Neural progenitor cell (in vitro differentiated cells): ENCODE results near the gene SPIN1. TPM values are rescaled to one million over a fixed set of nuclear protein-coding genes. Genes with fewer than 3 reads are reported as not detected.

Source experiments
- DNase-seq: peaks from one replicate; pipeline ENCODE4 v3.0.0-alpha.2; 2016; ENCODE audit warnings: low spot score
- H2AFZ ChIP-seq: fragments of 200-600 bp; sonication (generic); replicated peaks from 2 replicates; pipeline ENCODE4 v1.6.1; 2016; ENCODE audit warnings: antibody characterized with exemption
- H3F3A ChIP-seq: fragments of 200-600 bp; sonication (generic); 2 replicates; pipeline ENCODE4 v1.6.1; 2016; ENCODE audit warnings: antibody characterized with exemption, low read depth
- H3K27ac ChIP-seq: fragments of 200-600 bp; sonication (generic); 2 replicates; pipeline ENCODE4 v1.5.1; 2016; ENCODE audit warnings: mild to moderate bottlenecking
- H3K27me3 ChIP-seq: fragments of 200-600 bp; sonication (generic); 2 replicates; pipeline ENCODE4 v1.6.1; 2016; ENCODE audit warnings: mild to moderate bottlenecking, moderate library complexity
- H3K36me3 ChIP-seq: fragments of 200-600 bp; sonication (generic); 2 replicates; pipeline ENCODE4 v1.5.1; 2016
- H3K4me1 ChIP-seq: fragments of 200-600 bp; sonication (generic); 2 replicates; pipeline ENCODE4 v1.6.1; 2016; ENCODE audit warnings: mixed run types
- H3K4me2 ChIP-seq: fragments of 200-600 bp; sonication (generic); 2 replicates; pipeline ENCODE4 v1.6.1; 2016
- H3K4me3 ChIP-seq: fragments of 200-600 bp; sonication (generic); 2 replicates; pipeline ENCODE4 v1.5.1; 2016
- H3K79me2 ChIP-seq: fragments of 200-600 bp; sonication (generic); 2 replicates; pipeline ENCODE4 v1.6.1; 2016; ENCODE audit warnings: low read depth
- H3K9ac ChIP-seq: fragments of 200-600 bp; sonication (generic); 2 replicates; pipeline ENCODE4 v1.6.1; 2016
- H3K9me3 ChIP-seq: fragments of 200-600 bp; sonication (generic); 2 replicates; pipeline ENCODE4 v1.5.1; 2016; ENCODE audit warnings: low read depth
- H4K20me1 ChIP-seq: fragments of 200-600 bp; sonication (generic); 2 replicates; pipeline ENCODE4 v1.6.1; 2016; ENCODE audit warnings: low read depth
- H3K27ac Mint-ChIP-seq: 3 replicates; pipeline ENCODE4 v1.8.0; 2021; ENCODE audit warnings: mixed read lengths
- H3K27me3 Mint-ChIP-seq: 2 replicates; pipeline ENCODE4 v1.8.0; 2022; ENCODE audit warnings: low read depth, mild to moderate bottlenecking, inconsistent platforms, moderate library complexity, mixed read lengths; ENCODE audit not compliant: insufficient read depth
- H3K36me3 Mint-ChIP-seq: 3 replicates; pipeline ENCODE4 v1.8.0; 2021; ENCODE audit warnings: mixed read lengths
- H3K4me1 Mint-ChIP-seq: 3 replicates; pipeline ENCODE4 v1.8.0; 2021; ENCODE audit warnings: mixed read lengths
- H3K4me3 Mint-ChIP-seq: 3 replicates; pipeline ENCODE4 v1.8.0; 2021; ENCODE audit warnings: mild to moderate bottlenecking, moderate library complexity, mixed read lengths
- H3K9me3 Mint-ChIP-seq: 3 replicates; pipeline ENCODE4 v1.8.0; 2020; ENCODE audit warnings: mixed read lengths
- CTCF ChIP-seq: fragments of 200-600 bp; sonication (generic); IDR thresholded peaks from 2 replicates; pipeline ENCODE4 v1.5.1; 2017; ENCODE audit warnings: antibody characterized with exemption, mild to moderate bottlenecking
- EZH2 ChIP-seq: fragments of 200-600 bp; sonication (generic); IDR thresholded peaks from 2 replicates; pipeline ENCODE4 v1.6.1; 2017; ENCODE audit warnings: antibody characterized with exemption, mild to moderate bottlenecking, moderate library complexity
- EZH2phosphoT487 ChIP-seq: fragments of 200-600 bp; sonication (generic); IDR thresholded peaks from 2 replicates; pipeline ENCODE4 v1.6.1; 2017; ENCODE audit warnings: antibody characterized with exemption
- total RNA-seq: library from RNA; depleted of rRNA; stranded (reverse); fragments of >200 nt; gene quantifications from 2 replicates; pipeline ENCODE4 v1.2.3, GENCODE V29; 2015; ENCODE audit warnings: low replicate concordance

SPIN1 gene
- total RNA-seq, 1 donor from 2014 or later, result 101 TPM

- Histone ChIP-seq H2AFZ (no peak overlapping the region), H3K79me2 (peaks cover 80% of the 10 kb centered on the region), H4K20me1 (peaks cover 57% of the 10 kb centered on the region), H3K27me3 (peaks cover 7% of the 10 kb centered on the region), H3K4me2 (no peak overlapping the region), H3K27ac (no peak overlapping the region), H3K4me3 (no peak overlapping the region), H3K4me1 (peaks cover 11% of the 10 kb centered on the region), H3F3A (peaks cover 6% of the 10 kb centered on the region), H3K9me3 (no peaks in the 10 kb centered on the region), H3K9ac (no peak overlapping the region), H3K36me3 (no peaks in the 10 kb centered on the region)
- Mint-ChIP-seq H3K4me3 (no peak overlapping the region), H3K27me3 (peaks cover 9% of the 10 kb centered on the region), H3K36me3 (peaks cover 39% of the 10 kb centered on the region), H3K4me1 (peaks cover 23% of the 10 kb centered on the region), H3K27ac (no peak overlapping the region), H3K9me3 (peaks cover 16% of the 10 kb centered on the region)
- DNase-seq, result no peak
- TF ChIP-seq CTCF, result no peak
- no peak for TF ChIP-seq EZH2phosphoT487
- TF ChIP-seq EZH2, result no peak
These were observed 3.7 kb downstream of the SPIN1 start for GRCh38 chr9:88391921-88392320.

GRCh38 chr9:88392549-88392948 is 4.3 kb downstream of the SPIN1 start:
- Mint-ChIP-seq H3K36me3 (peaks cover 42% of the 10 kb centered on the region), H3K27ac (no peak overlapping the region), H3K9me3 (peaks cover 16% of the 10 kb centered on the region), H3K4me3 (no peak overlapping the region), H3K27me3 (peaks cover 7% of the 10 kb centered on the region), H3K4me1 (peaks cover 17% of the 10 kb centered on the region)
- H4K20me1 ChIP-seq, result peaks cover 63% of the 10 kb centered on the region
- no peak for DNase-seq
- TF ChIP-seq CTCF, result no peak
- no peak overlapping the region for H2AFZ ChIP-seq
- H3K4me1 ChIP-seq, result peaks cover 11% of the 10 kb centered on the region
- no peak overlapping the region for H3K4me3 ChIP-seq
- H3K36me3 ChIP-seq, result no peaks in the 10 kb centered on the region
- H3K9me3 ChIP-seq, result no peaks in the 10 kb centered on the region
- peaks cover under 1% of the 10 kb centered on the region for H3K27me3 ChIP-seq
- no peaks in the 10 kb centered on the region for H3F3A ChIP-seq
- H3K4me2 ChIP-seq, result no peak overlapping the region
- H3K9ac ChIP-seq, result no peak overlapping the region
- H3K27ac ChIP-seq, result no peak overlapping the region
- peaks cover 86% of the 10 kb centered on the region for H3K79me2 ChIP-seq

GRCh38 chr9:88396836-88397577 is 8.8 kb downstream of the SPIN1 start:
- Histone ChIP-seq H3K9ac (no peak overlapping the region), H3F3A (peaks cover 10% of the 10 kb centered on the region), H3K27ac (no peak overlapping the region), H3K9me3 (no peaks in the 10 kb centered on the region), H3K4me3 (no peak overlapping the region), H3K4me1 (no peaks in the 10 kb centered on the region), H4K20me1 (peaks cover 65% of the 10 kb centered on the region), H3K36me3 (no peaks in the 10 kb centered on the region), H3K27me3 (no peaks in the 10 kb centered on the region), H3K4me2 (no peak overlapping the region), H2AFZ (no peak overlapping the region), H3K79me2 (peaks cover 100% of the 10 kb centered on the region)
- peaks cover 55% of the 10 kb centered on the region for H3K36me3 Mint-ChIP-seq
- no peak for DNase-seq
- peaks cover 5% of the 10 kb centered on the region for H3K4me1 Mint-ChIP-seq
- H3K27me3 Mint-ChIP-seq, result peaks cover 4% of the 10 kb centered on the region
- H3K27ac Mint-ChIP-seq, result no peak overlapping the region
- peaks cover 30% of the 10 kb centered on the region for H3K9me3 Mint-ChIP-seq
- no peak for TF ChIP-seq EZH2
- no peak for TF ChIP-seq CTCF
- no peak for TF ChIP-seq EZH2phosphoT487
- no peak overlapping the region for H3K4me3 Mint-ChIP-seq
